ENCODE data around the gene NDUFS8. TPM values are rescaled to one million over a fixed set of nuclear protein-coding genes. Genes with fewer than 3 reads are reported as not detected.

NDUFS8 gene
- total and polyA plus RNA-seq, 2 of the 13 experiments (the other 11 are each of a cell fraction or from before 2014, with no cell fraction given) = 96.7 to 158 TPM

DNA sequence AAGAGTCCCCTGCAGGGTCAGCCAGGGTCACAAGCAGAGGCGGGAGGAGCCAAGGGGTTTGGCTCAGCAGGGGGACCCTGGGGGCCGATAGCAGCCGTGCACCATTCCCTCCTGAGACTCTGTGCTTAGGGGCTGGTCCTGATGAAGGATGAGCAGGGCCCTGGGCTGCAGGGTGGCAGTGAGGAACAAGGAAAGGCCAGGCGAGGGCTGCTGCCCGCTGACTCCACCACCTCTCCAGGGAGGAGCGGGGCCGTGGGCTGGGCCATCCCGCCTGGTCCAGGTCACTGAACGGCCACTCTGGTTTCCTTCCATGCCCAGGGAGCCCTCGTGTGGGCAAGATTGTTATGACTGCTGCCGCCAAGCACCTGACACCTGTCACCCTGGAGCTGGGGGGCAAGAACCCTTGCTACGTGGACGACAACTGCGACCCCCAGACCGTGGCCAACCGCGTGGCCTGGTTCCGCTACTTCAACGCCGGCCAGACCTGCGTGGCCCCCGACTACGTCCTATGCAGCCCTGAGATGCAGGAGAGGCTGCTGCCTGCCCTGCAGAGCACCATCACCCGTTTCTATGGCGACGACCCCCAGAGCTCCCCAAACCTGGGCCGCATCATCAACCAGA lies 9.2 kb upstream of the NDUFS8 start (continued):
- no peak for TF ChIP-seq HNRNPLL (IDR thresholded peaks at IDR 0.05; ENCODE audit: low read depth, low read length, poor library complexity, severe bottlenecking)
- TF ChIP-seq, protein P1, sequence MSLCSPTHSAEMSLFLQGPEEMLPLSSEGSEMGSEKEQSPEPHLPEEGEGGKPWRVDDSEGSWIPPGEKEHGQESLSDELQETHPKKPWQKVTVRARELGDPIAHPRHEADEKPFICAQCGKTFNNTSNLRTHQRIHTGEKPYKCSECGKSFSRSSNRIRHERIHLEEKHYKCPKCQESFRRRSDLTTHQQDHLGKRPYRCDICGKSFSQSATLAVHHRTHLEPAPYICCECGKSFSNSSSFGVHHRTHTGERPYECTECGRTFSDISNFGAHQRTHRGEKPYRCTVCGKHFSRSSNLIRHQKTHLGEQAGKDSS (CRISPR knock-in tag; IDR thresholded peaks at IDR 0.05; ENCODE audit: borderline replicate concordance, low read depth) = peak; percentile 39; the same call in 1 of the 2 replicates
- TF ChIP-seq, protein P2, sequence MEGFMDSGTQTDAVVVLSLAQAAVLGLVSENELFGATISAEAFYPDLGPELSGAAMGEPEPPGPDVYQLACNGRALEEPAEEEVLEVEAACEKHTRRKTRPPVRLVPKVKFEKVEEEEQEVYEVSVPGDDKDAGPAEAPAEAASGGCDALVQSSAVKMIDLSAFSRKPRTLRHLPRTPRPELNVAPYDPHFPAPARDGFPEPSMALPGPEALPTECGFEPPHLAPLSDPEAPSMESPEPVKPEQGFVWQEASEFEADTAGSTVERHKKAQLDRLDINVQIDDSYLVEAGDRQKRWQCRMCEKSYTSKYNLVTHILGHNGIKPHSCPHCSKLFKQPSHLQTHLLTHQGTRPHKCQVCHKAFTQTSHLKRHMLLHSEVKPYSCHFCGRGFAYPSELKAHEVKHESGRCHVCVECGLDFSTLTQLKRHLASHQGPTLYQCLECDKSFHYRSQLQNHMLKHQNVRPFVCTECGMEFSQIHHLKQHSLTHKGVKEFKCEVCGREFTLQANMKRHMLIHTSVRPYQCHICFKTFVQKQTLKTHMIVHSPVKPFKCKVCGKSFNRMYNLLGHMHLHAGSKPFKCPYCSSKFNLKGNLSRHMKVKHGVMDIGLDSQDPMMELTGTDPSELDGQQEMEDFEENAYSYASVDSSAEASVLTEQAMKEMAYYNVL (CRISPR knock-in tag; IDR thresholded peaks at IDR 0.05; ENCODE audit: borderline replicate concordance) = peak; percentile 55; the same call in 1 of the 2 replicates
- TF ChIP-seq, protein P3, sequence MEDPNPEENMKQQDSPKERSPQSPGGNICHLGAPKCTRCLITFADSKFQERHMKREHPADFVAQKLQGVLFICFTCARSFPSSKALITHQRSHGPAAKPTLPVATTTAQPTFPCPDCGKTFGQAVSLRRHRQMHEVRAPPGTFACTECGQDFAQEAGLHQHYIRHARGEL (CRISPR knock-in tag; IDR thresholded peaks at IDR 0.05) = 0 out of 2 replicates have a peak, but pooled peaks have one; percentile 47
- no peak for TF ChIP-seq ZNF569 (CRISPR knock-in tag; IDR thresholded peaks at IDR 0.05; ENCODE audit: borderline replicate concordance)
- TF ChIP-seq, protein P4, sequence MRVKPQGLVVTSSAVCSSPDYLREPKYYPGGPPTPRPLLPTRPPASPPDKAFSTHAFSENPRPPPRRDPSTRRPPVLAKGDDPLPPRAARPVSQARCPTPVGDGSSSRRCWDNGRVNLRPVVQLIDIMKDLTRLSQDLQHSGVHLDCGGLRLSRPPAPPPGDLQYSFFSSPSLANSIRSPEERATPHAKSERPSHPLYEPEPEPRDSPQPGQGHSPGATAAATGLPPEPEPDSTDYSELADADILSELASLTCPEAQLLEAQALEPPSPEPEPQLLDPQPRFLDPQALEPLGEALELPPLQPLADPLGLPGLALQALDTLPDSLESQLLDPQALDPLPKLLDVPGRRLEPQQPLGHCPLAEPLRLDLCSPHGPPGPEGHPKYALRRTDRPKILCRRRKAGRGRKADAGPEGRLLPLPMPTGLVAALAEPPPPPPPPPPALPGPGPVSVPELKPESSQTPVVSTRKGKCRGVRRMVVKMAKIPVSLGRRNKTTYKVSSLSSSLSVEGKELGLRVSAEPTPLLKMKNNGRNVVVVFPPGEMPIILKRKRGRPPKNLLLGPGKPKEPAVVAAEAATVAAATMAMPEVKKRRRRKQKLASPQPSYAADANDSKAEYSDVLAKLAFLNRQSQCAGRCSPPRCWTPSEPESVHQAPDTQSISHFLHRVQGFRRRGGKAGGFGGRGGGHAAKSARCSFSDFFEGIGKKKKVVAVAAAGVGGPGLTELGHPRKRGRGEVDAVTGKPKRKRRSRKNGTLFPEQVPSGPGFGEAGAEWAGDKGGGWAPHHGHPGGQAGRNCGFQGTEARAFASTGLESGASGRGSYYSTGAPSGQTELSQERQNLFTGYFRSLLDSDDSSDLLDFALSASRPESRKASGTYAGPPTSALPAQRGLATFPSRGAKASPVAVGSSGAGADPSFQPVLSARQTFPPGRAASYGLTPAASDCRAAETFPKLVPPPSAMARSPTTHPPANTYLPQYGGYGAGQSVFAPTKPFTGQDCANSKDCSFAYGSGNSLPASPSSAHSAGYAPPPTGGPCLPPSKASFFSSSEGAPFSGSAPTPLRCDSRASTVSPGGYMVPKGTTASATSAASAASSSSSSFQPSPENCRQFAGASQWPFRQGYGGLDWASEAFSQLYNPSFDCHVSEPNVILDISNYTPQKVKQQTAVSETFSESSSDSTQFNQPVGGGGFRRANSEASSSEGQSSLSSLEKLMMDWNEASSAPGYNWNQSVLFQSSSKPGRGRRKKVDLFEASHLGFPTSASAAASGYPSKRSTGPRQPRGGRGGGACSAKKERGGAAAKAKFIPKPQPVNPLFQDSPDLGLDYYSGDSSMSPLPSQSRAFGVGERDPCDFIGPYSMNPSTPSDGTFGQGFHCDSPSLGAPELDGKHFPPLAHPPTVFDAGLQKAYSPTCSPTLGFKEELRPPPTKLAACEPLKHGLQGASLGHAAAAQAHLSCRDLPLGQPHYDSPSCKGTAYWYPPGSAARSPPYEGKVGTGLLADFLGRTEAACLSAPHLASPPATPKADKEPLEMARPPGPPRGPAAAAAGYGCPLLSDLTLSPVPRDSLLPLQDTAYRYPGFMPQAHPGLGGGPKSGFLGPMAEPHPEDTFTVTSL (CRISPR knock-in tag; IDR thresholded peaks at IDR 0.05; ENCODE audit: borderline replicate concordance) = no peak
- 0 out of 2 replicates have a peak, but pooled peaks have one; percentile 44 for TF ChIP-seq ZNF235 (CRISPR knock-in tag; IDR thresholded peaks at IDR 0.05; ENCODE audit: borderline replicate concordance)
- 0 out of 2 replicates have a peak, but pooled peaks have one; percentile 45 for TF ChIP-seq ZNF776 (CRISPR knock-in tag; IDR thresholded peaks at IDR 0.05)
- no peak for TF ChIP-seq NFKBIZ (CRISPR knock-in tag; IDR thresholded peaks at IDR 0.05)
- TF ChIP-seq, protein P5, sequence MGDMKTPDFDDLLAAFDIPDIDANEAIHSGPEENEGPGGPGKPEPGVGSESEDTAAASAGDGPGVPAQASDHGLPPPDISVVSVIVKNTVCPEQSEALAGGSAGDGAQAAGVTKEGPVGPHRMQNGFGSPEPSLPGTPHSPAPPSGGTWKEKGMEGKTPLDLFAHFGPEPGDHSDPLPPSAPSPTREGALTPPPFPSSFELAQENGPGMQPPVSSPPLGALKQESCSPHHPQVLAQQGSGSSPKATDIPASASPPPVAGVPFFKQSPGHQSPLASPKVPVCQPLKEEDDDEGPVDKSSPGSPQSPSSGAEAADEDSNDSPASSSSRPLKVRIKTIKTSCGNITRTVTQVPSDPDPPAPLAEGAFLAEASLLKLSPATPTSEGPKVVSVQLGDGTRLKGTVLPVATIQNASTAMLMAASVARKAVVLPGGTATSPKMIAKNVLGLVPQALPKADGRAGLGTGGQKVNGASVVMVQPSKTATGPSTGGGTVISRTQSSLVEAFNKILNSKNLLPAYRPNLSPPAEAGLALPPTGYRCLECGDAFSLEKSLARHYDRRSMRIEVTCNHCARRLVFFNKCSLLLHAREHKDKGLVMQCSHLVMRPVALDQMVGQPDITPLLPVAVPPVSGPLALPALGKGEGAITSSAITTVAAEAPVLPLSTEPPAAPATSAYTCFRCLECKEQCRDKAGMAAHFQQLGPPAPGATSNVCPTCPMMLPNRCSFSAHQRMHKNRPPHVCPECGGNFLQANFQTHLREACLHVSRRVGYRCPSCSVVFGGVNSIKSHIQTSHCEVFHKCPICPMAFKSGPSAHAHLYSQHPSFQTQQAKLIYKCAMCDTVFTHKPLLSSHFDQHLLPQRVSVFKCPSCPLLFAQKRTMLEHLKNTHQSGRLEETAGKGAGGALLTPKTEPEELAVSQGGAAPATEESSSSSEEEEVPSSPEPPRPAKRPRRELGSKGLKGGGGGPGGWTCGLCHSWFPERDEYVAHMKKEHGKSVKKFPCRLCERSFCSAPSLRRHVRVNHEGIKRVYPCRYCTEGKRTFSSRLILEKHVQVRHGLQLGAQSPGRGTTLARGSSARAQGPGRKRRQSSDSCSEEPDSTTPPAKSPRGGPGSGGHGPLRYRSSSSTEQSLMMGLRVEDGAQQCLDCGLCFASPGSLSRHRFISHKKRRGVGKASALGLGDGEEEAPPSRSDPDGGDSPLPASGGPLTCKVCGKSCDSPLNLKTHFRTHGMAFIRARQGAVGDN (CRISPR knock-in tag; IDR thresholded peaks at IDR 0.05) = peak; percentile 54
- peak; percentile 72; the same call in 1 of the 2 replicates for TF ChIP-seq ZNF333 (CRISPR knock-in tag; IDR thresholded peaks at IDR 0.05; ENCODE audit: borderline replicate concordance)
- TF ChIP-seq, protein P6, sequence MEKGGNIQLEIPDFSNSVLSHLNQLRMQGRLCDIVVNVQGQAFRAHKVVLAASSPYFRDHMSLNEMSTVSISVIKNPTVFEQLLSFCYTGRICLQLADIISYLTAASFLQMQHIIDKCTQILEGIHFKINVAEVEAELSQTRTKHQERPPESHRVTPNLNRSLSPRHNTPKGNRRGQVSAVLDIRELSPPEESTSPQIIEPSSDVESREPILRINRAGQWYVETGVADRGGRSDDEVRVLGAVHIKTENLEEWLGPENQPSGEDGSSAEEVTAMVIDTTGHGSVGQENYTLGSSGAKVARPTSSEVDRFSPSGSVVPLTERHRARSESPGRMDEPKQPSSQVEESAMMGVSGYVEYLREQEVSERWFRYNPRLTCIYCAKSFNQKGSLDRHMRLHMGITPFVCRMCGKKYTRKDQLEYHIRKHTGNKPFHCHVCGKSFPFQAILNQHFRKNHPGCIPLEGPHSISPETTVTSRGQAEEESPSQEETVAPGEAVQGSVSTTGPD (CRISPR knock-in tag; IDR thresholded peaks at IDR 0.05) = no peak
